ENCODE results near the gene PTPRU.

The PTPRU gene

GRCh38 chr1:29284286-29284960 is 48.1 kb downstream of the PTPRU start:
- no peak overlapping the region for H3K27ac ChIP-seq (ENCODE audit: low read length)
- no peaks in the 10 kb centered on the region for H3K9me3 ChIP-seq (ENCODE audit: control insufficient read depth, low read depth, low read length)
- no peaks in the 10 kb centered on the region for H3K27me3 ChIP-seq (ENCODE audit: control insufficient read depth, insufficient read depth, low read length)
- no peak overlapping the region for H3K9ac ChIP-seq (ENCODE audit: low read length)
- H3K4me3 ChIP-seq (ENCODE audit: low read length) = peak overlapping the region; percentile 57
- no peaks in the 10 kb centered on the region for H3K36me3 ChIP-seq (ENCODE audit: control insufficient read depth, low read depth, low read length)
- H3K4me1 ChIP-seq (ENCODE audit: control insufficient read depth, low read depth, low read length) = peaks cover 13% of the 10 kb centered on the region

- Histone ChIP-seq H3K27me3 (ENCODE audit: control insufficient read depth, insufficient read depth, low read length) (no peaks in the 10 kb centered on the region), H3K9ac (ENCODE audit: low read length) (no peak overlapping the region), H3K36me3 (ENCODE audit: control insufficient read depth, low read depth, low read length) (no peaks in the 10 kb centered on the region), H3K27ac (ENCODE audit: low read length) (no peak overlapping the region), H3K4me3 (ENCODE audit: low read length) (no peak overlapping the region), H3K4me1 (ENCODE audit: control insufficient read depth, low read depth, low read length) (peaks cover 13% of the 10 kb centered on the region), H3K9me3 (ENCODE audit: control insufficient read depth, low read depth, low read length) (no peaks in the 10 kb centered on the region)
Measured at GRCh38 chr1:29284961-29285560, 48.7 kb downstream of the PTPRU start.

- no peaks in the 10 kb centered on the region for H3K9me3 ChIP-seq (ENCODE audit: control insufficient read depth, low read depth, low read length)
- H3K9ac ChIP-seq (ENCODE audit: low read length) = no peak overlapping the region
- no peak overlapping the region for H3K27ac ChIP-seq (ENCODE audit: low read length)
- H3K27me3 ChIP-seq (ENCODE audit: control insufficient read depth, insufficient read depth, low read length) = no peaks in the 10 kb centered on the region
- no peaks in the 10 kb centered on the region for H3K36me3 ChIP-seq (ENCODE audit: control insufficient read depth, low read depth, low read length)
- H3K4me3 ChIP-seq (ENCODE audit: low read length) = no peak overlapping the region
- H3K4me1 ChIP-seq (ENCODE audit: control insufficient read depth, low read depth, low read length) = peaks cover 13% of the 10 kb centered on the region
Measured at GRCh38 chr1:29285771-29286170, 49.4 kb downstream of the PTPRU start.

- H3K27ac ChIP-seq (ENCODE audit: low read length) = no peak overlapping the region
- H3K4me1 ChIP-seq (ENCODE audit: control insufficient read depth, low read depth, low read length) = peaks cover 13% of the 10 kb centered on the region
- H3K27me3 ChIP-seq (ENCODE audit: control insufficient read depth, insufficient read depth, low read length) = no peaks in the 10 kb centered on the region
- H3K36me3 ChIP-seq (ENCODE audit: control insufficient read depth, low read depth, low read length) = no peaks in the 10 kb centered on the region
- no peak overlapping the region for H3K9ac ChIP-seq (ENCODE audit: low read length)
- H3K9me3 ChIP-seq (ENCODE audit: control insufficient read depth, low read depth, low read length) = no peaks in the 10 kb centered on the region
- no peak overlapping the region for H3K4me3 ChIP-seq (ENCODE audit: low read length)
Measured at GRCh38 chr1:29286194-29286767, 50.0 kb downstream of the PTPRU start.

GRCh38 chr1:29289493-29289892 is 53.2 kb downstream of the PTPRU start:
- no peaks in the 10 kb centered on the region for H3K36me3 ChIP-seq (ENCODE audit: control insufficient read depth, low read depth, low read length)
- no peaks in the 10 kb centered on the region for H3K27me3 ChIP-seq (ENCODE audit: control insufficient read depth, insufficient read depth, low read length)
- no peak overlapping the region for H3K27ac ChIP-seq (ENCODE audit: low read length)

GRCh38 chr1:29290414-29290985 is 54.2 kb downstream of the PTPRU start:
- Histone ChIP-seq H3K9ac (ENCODE audit: low read length) (no peak overlapping the region), H3K9me3 (ENCODE audit: control insufficient read depth, low read depth, low read length) (no peaks in the 10 kb centered on the region), H3K27me3 (ENCODE audit: control insufficient read depth, insufficient read depth, low read length) (no peaks in the 10 kb centered on the region), H3K4me1 (ENCODE audit: control insufficient read depth, low read depth, low read length) (no peaks in the 10 kb centered on the region), H3K4me3 (ENCODE audit: low read length) (no peak overlapping the region), H3K36me3 (ENCODE audit: control insufficient read depth, low read depth, low read length) (no peaks in the 10 kb centered on the region), H3K27ac (ENCODE audit: low read length) (no peak overlapping the region)

More at GRCh38 chr1:29289493-29289892, 53.2 kb downstream of the PTPRU start:
- no peaks in the 10 kb centered on the region for H3K9me3 ChIP-seq (ENCODE audit: control insufficient read depth, low read depth, low read length)
- no peak overlapping the region for H3K9ac ChIP-seq (ENCODE audit: low read length)
- no peak overlapping the region for H3K4me3 ChIP-seq (ENCODE audit: low read length)
- no peaks in the 10 kb centered on the region for H3K4me1 ChIP-seq (ENCODE audit: control insufficient read depth, low read depth, low read length)

GRCh38 chr1:29291756-29292155 is 55.4 kb downstream of the PTPRU start:
- no peak overlapping the region for H3K4me3 ChIP-seq (ENCODE audit: low read length)
- H3K4me1 ChIP-seq (ENCODE audit: control insufficient read depth, low read depth, low read length) = no peaks in the 10 kb centered on the region
- H3K27me3 ChIP-seq (ENCODE audit: control insufficient read depth, insufficient read depth, low read length) = no peaks in the 10 kb centered on the region
- no peaks in the 10 kb centered on the region for H3K36me3 ChIP-seq (ENCODE audit: control insufficient read depth, low read depth, low read length)
- no peaks in the 10 kb centered on the region for H3K9me3 ChIP-seq (ENCODE audit: control insufficient read depth, low read depth, low read length)
- H3K27ac ChIP-seq (ENCODE audit: low read length) = no peak overlapping the region
- no peak overlapping the region for H3K9ac ChIP-seq (ENCODE audit: low read length)

- Histone ChIP-seq H3K27me3 (ENCODE audit: control insufficient read depth, insufficient read depth, low read length) (no peaks in the 10 kb centered on the region), H3K9ac (ENCODE audit: low read length) (no peak overlapping the region), H3K9me3 (ENCODE audit: control insufficient read depth, low read depth, low read length) (no peaks in the 10 kb centered on the region), H3K27ac (ENCODE audit: low read length) (no peak overlapping the region), H3K4me3 (ENCODE audit: low read length) (no peak overlapping the region), H3K4me1 (ENCODE audit: control insufficient read depth, low read depth, low read length) (no peaks in the 10 kb centered on the region), H3K36me3 (ENCODE audit: control insufficient read depth, low read depth, low read length) (no peaks in the 10 kb centered on the region)
Measured at GRCh38 chr1:29292344-29292743, 56.0 kb downstream of the PTPRU start.

GRCh38 chr1:29297450-29297849 is 61.1 kb downstream of the PTPRU start:
- Histone ChIP-seq H3K9me3 (ENCODE audit: control insufficient read depth, low read depth, low read length) (no peaks in the 10 kb centered on the region), H3K36me3 (ENCODE audit: control insufficient read depth, low read depth, low read length) (no peaks in the 10 kb centered on the region), H3K27me3 (ENCODE audit: control insufficient read depth, insufficient read depth, low read length) (no peaks in the 10 kb centered on the region), H3K4me1 (ENCODE audit: control insufficient read depth, low read depth, low read length) (no peaks in the 10 kb centered on the region), H3K9ac (ENCODE audit: low read length) (no peak overlapping the region), H3K4me3 (ENCODE audit: low read length) (no peak overlapping the region), H3K27ac (ENCODE audit: low read length) (no peak overlapping the region)

GRCh38 chr1:29298246-29298645 is 61.9 kb downstream of the PTPRU start:
- no peak overlapping the region for H3K9ac ChIP-seq (ENCODE audit: low read length)
- no peaks in the 10 kb centered on the region for H3K9me3 ChIP-seq (ENCODE audit: control insufficient read depth, low read depth, low read length)
- H3K4me3 ChIP-seq (ENCODE audit: low read length) = no peak overlapping the region
- no peaks in the 10 kb centered on the region for H3K36me3 ChIP-seq (ENCODE audit: control insufficient read depth, low read depth, low read length)
- no peak overlapping the region for H3K27ac ChIP-seq (ENCODE audit: low read length)
- no peaks in the 10 kb centered on the region for H3K4me1 ChIP-seq (ENCODE audit: control insufficient read depth, low read depth, low read length)
- H3K27me3 ChIP-seq (ENCODE audit: control insufficient read depth, insufficient read depth, low read length) = no peaks in the 10 kb centered on the region

GRCh38 chr1:29299446-29299845 is 63.1 kb downstream of the PTPRU start:
- peaks cover 5% of the 10 kb centered on the region for H3K36me3 ChIP-seq (ENCODE audit: control insufficient read depth, low read depth, low read length)
- no peak overlapping the region for H3K9ac ChIP-seq (ENCODE audit: low read length)
- H3K27me3 ChIP-seq (ENCODE audit: control insufficient read depth, insufficient read depth, low read length) = no peaks in the 10 kb centered on the region
- no peak overlapping the region for H3K4me3 ChIP-seq (ENCODE audit: low read length)
- no peak overlapping the region for H3K27ac ChIP-seq (ENCODE audit: low read length)
- H3K4me1 ChIP-seq (ENCODE audit: control insufficient read depth, low read depth, low read length) = no peaks in the 10 kb centered on the region
- no peaks in the 10 kb centered on the region for H3K9me3 ChIP-seq (ENCODE audit: control insufficient read depth, low read depth, low read length)

Data from iPS-18a (cell line).